Endothelial cell of umbilical vein (primary cell): ENCODE results near the gene CNTRL. TPM values are rescaled to one million over a fixed set of nuclear protein-coding genes. Genes with fewer than 3 reads are reported as not detected.

ENCODE experiments used
- BruUV-seq: library from RNA; stranded (reverse); fragments of 400-500 nt; replicated peaks from 2 replicates; lab custom pipeline; 2021; lab: Mats Ljungman, UMichigan
- CTCF ChIA-PET: fragments of 300-600, 350-600 bp; sonication (Branson Sonifier 250); formaldehyde crosslinking; loops from one replicate; lab custom pipeline; 2021; ENCODE audit warnings: antibody characterized with exemption, inconsistent platforms; lab: Charles Lee
- POLR2A ChIA-PET: fragments of 300-600, 350-600 bp; sonication (Branson Sonifier 250); formaldehyde crosslinking; loops from one replicate; lab custom pipeline; 2021; ENCODE audit warnings: antibody characterized with exemption, inconsistent platforms; lab: Charles Lee
- DNase-seq: peaks from one replicate; pipeline ENCODE4 v3.0.0-alpha.2; 2011; ENCODE audit warnings: low read depth, low spot score
- FAIRE-seq: peaks from 2 replicates; lab custom pipeline; 2011; peaks lifted over from hg19 to GRCh38; lab: Jason Lieb, UNC
- H2AFZ ChIP-seq: 2 replicates; pipeline ENCODE4 v1.6.0; 2012; ENCODE audit warnings: low read depth, low read length, control low read depth, inconsistent platforms
- H3K27ac ChIP-seq: 2 replicates; pipeline ENCODE4 v1.5.1; 2011; ENCODE audit warnings: low read depth, mild to moderate bottlenecking, control low read depth, low read length, moderate library complexity; ENCODE audit not compliant: insufficient read depth
- H3K27me3 ChIP-seq, 2 experiments: 2 replicates each; pipeline versions ENCODE4 v1.6.0 to v1.6.1; 2011; ENCODE audit warnings: low read length in 2 of 2, mixed read lengths in 1 of 2; ENCODE audit not compliant: control insufficient read depth in 2 of 2, insufficient read depth in 2 of 2
- H3K36me3 ChIP-seq, 2 experiments: 2 replicates in 1 of 2; 3 replicates in 1 of 2; pipeline ENCODE4 v1.5.1; 2011; ENCODE audit warnings: low read length in 2 of 2, mild to moderate bottlenecking in 1 of 2, moderate library complexity in 1 of 2; ENCODE audit not compliant: control insufficient read depth in 2 of 2, insufficient read depth in 2 of 2; ENCODE audit errors: extremely low read depth in 1 of 2
- H3K4me1 ChIP-seq: 3 replicates; pipeline ENCODE4 v1.5.1; 2011; ENCODE audit warnings: mild to moderate bottlenecking, low read length; ENCODE audit not compliant: control insufficient read depth, insufficient read depth; ENCODE audit errors: extremely low read depth
- H3K4me2 ChIP-seq: 2 replicates; pipeline ENCODE4 v1.6.1; 2011; ENCODE audit warnings: low read length, control low read depth, mixed read lengths; ENCODE audit not compliant: insufficient read depth
- H3K4me3 ChIP-seq, 3 experiments: fragments of 200-600 bp in 1 of 3; sonication (generic), shearing (Covaris generic) in 1 of 3; replicated peaks in 1 of 3; 2 replicates each; pipeline ENCODE4 v1.5.1; 2011 to 2016; ENCODE audit warnings: control low read depth in 3 of 3, low read length in 3 of 3, mild to moderate bottlenecking in 2 of 3, inconsistent platforms in 1 of 3, low read depth in 1 of 3, moderate library complexity in 1 of 3; ENCODE audit not compliant: insufficient read depth in 1 of 3
- H3K79me2 ChIP-seq: 2 replicates; pipeline ENCODE4 v1.6.0; 2012; ENCODE audit warnings: low read length, inconsistent platforms; ENCODE audit not compliant: control insufficient read depth, insufficient read depth
- H3K9ac ChIP-seq: replicated peaks from 2 replicates; pipeline ENCODE3; 2011; ENCODE audit warnings: low read length, control low read depth; ENCODE audit not compliant: insufficient read depth; ENCODE audit errors: extremely low read depth
- H3K9me1 ChIP-seq: replicated peaks from 3 replicates; pipeline ENCODE4 v1.6.0; 2011; ENCODE audit warnings: mild to moderate bottlenecking, low read length; ENCODE audit not compliant: control insufficient read depth, insufficient read depth; ENCODE audit errors: extremely low read depth
- H3K9me3 ChIP-seq: replicated peaks from 2 replicates; pipeline ENCODE4 v1.5.1; 2012; ENCODE audit warnings: low read length, inconsistent platforms; ENCODE audit not compliant: control insufficient read depth, insufficient read depth
- H4K20me1 ChIP-seq: replicated peaks from 2 replicates; pipeline ENCODE3; 2011; ENCODE audit warnings: mild to moderate bottlenecking, low read length; ENCODE audit not compliant: control insufficient read depth, insufficient read depth; ENCODE audit errors: extremely low read depth
- FOS ChIP-seq: IDR thresholded peaks from 2 replicates; pipeline ENCODE4 v1.6.1; 2011; ENCODE audit warnings: mild to moderate bottlenecking, low read length, moderate library complexity, borderline replicate concordance; ENCODE audit not compliant: insufficient read depth
- GATA2 ChIP-seq: IDR thresholded peaks from 2 replicates; pipeline ENCODE4 v1.7.0; 2011; ENCODE audit warnings: low read depth, mild to moderate bottlenecking, moderate library complexity, mixed read lengths, low read length; ENCODE audit not compliant: insufficient read length, insufficient read depth
- POLR2AphosphoS5 ChIP-seq: IDR thresholded peaks from 2 replicates; pipeline ENCODE4 v1.6.1; 2012; ENCODE audit warnings: low read depth, mild to moderate bottlenecking, control low read depth, low read length, moderate library complexity; ENCODE audit not compliant: insufficient read depth
- dilution Hi-C: fragments of 300-500 bp; cut with MboI; formaldehyde crosslinking; loops from one replicate; pipeline ENCODE4 v1.15.0; 2019; ENCODE audit warnings: low sequenced_read_pairs; ENCODE audit not compliant: extremely low pct_ligation_motif_present
- intact Hi-C: fragments of 100-400 bp; cut with micrococcal nuclease; formaldehyde crosslinking; loops from one replicate; pipeline ENCODE4 v1.10.0; 2022
- polyA plus RNA-seq, 4 experiments: library from polyadenylated mRNA; depleted of rRNA in 3 of 4; stranded (reverse) in 3 of 4; unstranded in 1 of 4; fragments of >200 nt; gene quantifications; 2 replicates each; pipeline versions ENCODE4 v1.2.1 to v1.2.3, GENCODE V29; 2011 to 2012; ENCODE audit warnings: missing spikeins in 1 of 4
- total RNA-seq: library from RNA; stranded (reverse); gene quantifications from 2 replicates; pipeline ENCODE4 v1.2.3, GENCODE V29; 2021
- TF ChIP-seq, protein P1 (sequence below), 2 donors: IDR thresholded peaks; 1 replicate in 1 of 2; 2 replicates in 1 of 2; pipeline ENCODE4 v1.5.1; 2011; ENCODE audit warnings: low read length in 2 of 2, mild to moderate bottlenecking in 2 of 2, moderate library complexity in 2 of 2, control low read depth in 1 of 2, inconsistent platforms in 1 of 2, low read depth in 1 of 2; ENCODE audit not compliant: insufficient read depth in 1 of 2; ENCODE audit errors: extremely low read depth in 1 of 2

CNTRL gene
- total and polyA plus RNA-seq, 2 donors (not counting 3 experiments of a cell fraction or from before 2014, with no cell fraction given), result 6.1 to 21.8 TPM

DNA sequence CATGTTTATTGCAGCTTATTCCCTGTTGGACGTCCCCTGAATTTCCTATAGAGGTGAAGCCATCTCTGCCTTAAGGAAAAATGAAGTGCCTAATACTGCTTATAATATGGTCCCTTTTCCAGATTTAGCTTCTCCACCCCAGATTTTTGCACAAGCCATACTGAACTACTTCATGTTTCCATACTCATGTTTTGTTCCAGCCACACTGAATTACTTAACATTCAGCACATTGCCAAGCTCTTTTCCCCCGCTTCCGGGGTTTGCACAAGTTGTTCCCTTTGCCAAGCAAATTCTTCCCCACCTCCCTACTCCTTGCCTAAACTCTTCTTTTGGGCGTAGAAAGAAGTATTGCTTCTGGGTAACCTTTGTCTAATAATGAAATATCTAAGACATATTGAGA, 1.7 kb upstream of the CNTRL start:
- H3K4me3 ChIP-seq, result no peak overlapping the region
- H3K79me2 ChIP-seq, result no peaks in the 10 kb centered on the region
- ChIA-PET CTCF (interaction anchor here (0.6 to 4.2 kb wide), 12 partner anchors 9 to 453 kb away, joined by 3 to 61 read pairs (median 5); no protein-coding TSS in a partner anchor), POLR2A (interaction anchor here (0.8 kb wide), 1 partner anchor 93 kb away, joined by 3 read pairs; no protein-coding TSS in a partner anchor)
- no peaks in the 10 kb centered on the region for H3K9me1 ChIP-seq
- H3K9ac ChIP-seq, result no peak overlapping the region
- H3K27me3 ChIP-seq, result no peaks in the 10 kb centered on the region
- H3K9me3 ChIP-seq, result no peaks in the 10 kb centered on the region
- intact Hi-C loops, result loop anchor here (2.0 to 10.0 kb wide), 3 partner anchors 136 to 454 kb away; no protein-coding TSS in a partner anchor
- dilution Hi-C loops, result no loop called here
- DNase-seq (peak; percentile 14), FAIRE-seq (no peak)
- peaks cover 25% of the 10 kb centered on the region for H3K4me1 ChIP-seq
- H3K4me2 ChIP-seq, result peak overlapping the region; percentile 3
- H4K20me1 ChIP-seq, result no peaks in the 10 kb centered on the region
- no peak overlapping the region for H2AFZ ChIP-seq
- H3K36me3 ChIP-seq, result no peaks in the 10 kb centered on the region
- TF ChIP-seq POLR2AphosphoS5 (no peak), FOS (no peak)
- no TSS peak for BruUV-seq
- H3K27ac ChIP-seq, result no peak overlapping the region

DNA sequence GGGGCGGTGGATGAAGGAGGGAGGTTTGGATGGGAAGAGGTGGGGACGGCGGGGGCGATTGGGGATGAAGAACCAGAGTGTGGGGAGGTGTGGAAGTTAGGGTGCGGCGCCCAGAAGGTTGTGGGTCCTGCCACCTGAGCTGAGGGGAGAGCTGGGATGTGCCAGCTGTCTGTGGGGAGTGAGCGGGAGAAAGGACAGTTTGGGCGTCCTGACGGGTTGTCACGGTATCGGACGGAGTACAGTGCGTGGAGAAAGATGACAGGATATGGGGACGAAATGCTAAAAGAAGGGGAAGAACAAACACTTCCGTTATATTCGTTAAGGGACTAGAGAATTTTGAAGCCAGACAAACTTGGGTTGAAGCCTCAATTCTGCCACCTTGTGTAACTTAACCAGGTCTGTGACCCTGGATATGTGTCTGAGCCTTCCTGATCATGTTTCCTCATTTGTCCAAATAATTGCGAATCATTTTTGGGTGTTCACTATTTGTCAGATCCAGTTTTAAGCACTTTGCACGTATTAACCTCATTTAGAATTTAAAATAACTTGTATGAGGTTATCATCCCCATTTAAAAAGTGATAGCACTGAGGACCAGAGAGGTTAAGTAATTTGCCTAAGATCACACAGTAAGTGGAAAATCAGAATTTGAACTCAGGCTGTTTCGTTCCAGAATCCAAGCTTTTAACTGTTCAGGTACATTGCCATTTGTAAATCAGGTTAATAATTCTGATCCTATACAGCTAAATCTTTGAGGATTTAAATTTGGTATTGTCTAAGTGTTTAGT, 689 bp downstream of the CNTRL start:
- Histone ChIP-seq H3K4me1 (peaks cover 25% of the 10 kb centered on the region), H4K20me1 (no peaks in the 10 kb centered on the region), H3K36me3 (no peaks in the 10 kb centered on the region), H2AFZ (peak overlapping the region; percentile 42), H3K4me2 (peak overlapping the region; percentile 65), H3K9me1 (no peaks in the 10 kb centered on the region), H3K27me3 (no peaks in the 10 kb centered on the region), H3K4me3 (peak overlapping the region; percentile 6 to 78 (median 36)), H3K79me2 (no peaks in the 10 kb centered on the region), H3K9ac (peak overlapping the region; percentile 73), H3K27ac (peak overlapping the region; percentile 56), H3K9me3 (no peaks in the 10 kb centered on the region)
- POLR2A ChIA-PET, result no interaction called here
- dilution Hi-C loops, result no loop called here
- intact Hi-C loops, result loop anchor here (2.0 to 10.0 kb wide), 3 partner anchors 199 to 329 kb away; partner anchors contain the start of gene PHF19
- DNase-seq, result no peak
- CTCF ChIA-PET, result interaction anchor here (0.7 to 1.5 kb wide), 5 partner anchors 10 to 94 kb away, joined by 3 to 8 read pairs (median 5); no protein-coding TSS in a partner anchor
- TF ChIP-seq, protein P1, sequence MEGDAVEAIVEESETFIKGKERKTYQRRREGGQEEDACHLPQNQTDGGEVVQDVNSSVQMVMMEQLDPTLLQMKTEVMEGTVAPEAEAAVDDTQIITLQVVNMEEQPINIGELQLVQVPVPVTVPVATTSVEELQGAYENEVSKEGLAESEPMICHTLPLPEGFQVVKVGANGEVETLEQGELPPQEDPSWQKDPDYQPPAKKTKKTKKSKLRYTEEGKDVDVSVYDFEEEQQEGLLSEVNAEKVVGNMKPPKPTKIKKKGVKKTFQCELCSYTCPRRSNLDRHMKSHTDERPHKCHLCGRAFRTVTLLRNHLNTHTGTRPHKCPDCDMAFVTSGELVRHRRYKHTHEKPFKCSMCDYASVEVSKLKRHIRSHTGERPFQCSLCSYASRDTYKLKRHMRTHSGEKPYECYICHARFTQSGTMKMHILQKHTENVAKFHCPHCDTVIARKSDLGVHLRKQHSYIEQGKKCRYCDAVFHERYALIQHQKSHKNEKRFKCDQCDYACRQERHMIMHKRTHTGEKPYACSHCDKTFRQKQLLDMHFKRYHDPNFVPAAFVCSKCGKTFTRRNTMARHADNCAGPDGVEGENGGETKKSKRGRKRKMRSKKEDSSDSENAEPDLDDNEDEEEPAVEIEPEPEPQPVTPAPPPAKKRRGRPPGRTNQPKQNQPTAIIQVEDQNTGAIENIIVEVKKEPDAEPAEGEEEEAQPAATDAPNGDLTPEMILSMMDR (IDR thresholded peaks at IDR 0.05; ENCODE audit: extremely low read depth in 1 of 2, insufficient read depth in 1 of 2, low read depth in 1 of 2, low read length in 2 of 2), result no peak
- no peak for TF ChIP-seq GATA2
- BruUV-seq, result TSS peak; percentile 67
- peak; percentile 66 for FAIRE-seq
